ENCODE results near the gene RIN3. TPM values are rescaled to one million over a fixed set of nuclear protein-coding genes. Genes with fewer than 3 reads are reported as not detected.

The RIN3 gene
- total and polyA plus RNA-seq, 10 of the 15 experiments (the other 5 are each of a cell fraction or from before 2014, with no cell fraction given), result 0.91 to 23.3 (median 6.3) TPM

DNA sequence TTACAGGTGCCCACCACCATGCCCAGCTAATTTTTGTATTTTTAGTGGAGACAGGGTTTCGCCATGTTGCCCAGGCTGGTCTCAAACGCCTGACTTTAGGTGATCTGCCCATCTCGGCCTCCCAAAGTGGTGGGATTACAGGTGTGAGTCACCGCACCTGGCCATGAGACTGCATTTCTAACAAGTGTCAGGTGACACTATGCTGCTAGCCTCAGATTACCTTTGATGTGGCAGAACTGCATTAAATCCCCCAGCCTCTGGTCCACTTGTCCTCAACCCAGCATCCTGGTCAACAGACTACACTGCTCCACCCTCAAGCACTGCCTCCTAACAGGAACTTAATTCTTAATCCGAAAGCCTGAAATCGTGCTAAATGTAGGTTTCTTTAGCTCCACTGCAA is 221.8 kb downstream of the RIN3 start:
- intact Hi-C loops (cut with micrococcal nuclease; ENCODE audit: unreplicated experiment) (no loop called here), in situ Hi-C loops (cut with MboI) (no loop called here)
- CTCF ChIA-PET, result no interaction called here
- WGBS (ENCODE audit: insufficient coverage, insufficient replicate concordance, low lambda C conversion rate, missing lambda C conversion rate), result 97% methylated on average over 6 of the region's 6 CpGs
- Histone ChIP-seq H3K4me1 (ENCODE audit: control insufficient read depth, insufficient read depth, low read length) (0 out of 2 replicates have a peak, but pooled peaks cover 3% of the 10 kb centered on the region), H4K20me1 (ENCODE audit: control insufficient read depth, insufficient read depth) (no peaks in the 10 kb centered on the region), H3K27ac (ENCODE audit: control insufficient read depth, insufficient read depth) (no peak overlapping the region), H3K79me2 (ENCODE audit: control insufficient read depth, insufficient read depth, low read length) (no peaks in the 10 kb centered on the region; the same call in none of the 2 replicates), H3K4me2 (ENCODE audit: control insufficient read depth, insufficient read depth) (no peak overlapping the region), H3K9ac (ENCODE audit: control insufficient read depth, insufficient read depth, low read length) (no peak overlapping the region), H3K4me3 (no peak overlapping the region), H3K36me3 (ENCODE audit: control insufficient read depth in 2 of 2, insufficient read depth in 2 of 2, low read length in 1 of 2) (peaks cover 0 to 1% of the 10 kb centered on the region in 2 experiments; a peak in 3 of 4 replicates), H3K27me3 (replicated peaks in 1 of 2; ENCODE audit: control insufficient read depth in 2 of 2, insufficient read depth in 2 of 2, low read length in 1 of 2) (no peaks in the 10 kb centered on the region), H3K9me3 (replicated peaks; ENCODE audit: control insufficient read depth, insufficient read depth, low read length) (peaks cover 8% of the 10 kb centered on the region; the same call in 2 of the 3 replicates), H2AFZ (ENCODE audit: control insufficient read depth, low read depth, low read length) (no peak overlapping the region)
- DNase-seq (ENCODE audit: low read depth, low spot score) (no peak), FAIRE-seq (no peak), ATAC-seq (no peak)
- POLR2A ChIA-PET, result interaction anchor here (0.7 kb wide), 1 partner anchor 47 kb away, joined by 4 read pairs; no protein-coding TSS in a partner anchor
- SMC1A ChIA-PET (ENCODE audit: uncharacterized antibody, unreplicated experiment), result interaction anchor here (1.2 kb wide), 1 partner anchor 15 kb away, joined by 3 read pairs; no protein-coding TSS in a partner anchor
- RAD21 ChIA-PET (ENCODE audit: unreplicated experiment), result no interaction called here
- no TSS peak for BruUV-seq (replicated peaks)
- TF ChIP-seq, protein P1, sequence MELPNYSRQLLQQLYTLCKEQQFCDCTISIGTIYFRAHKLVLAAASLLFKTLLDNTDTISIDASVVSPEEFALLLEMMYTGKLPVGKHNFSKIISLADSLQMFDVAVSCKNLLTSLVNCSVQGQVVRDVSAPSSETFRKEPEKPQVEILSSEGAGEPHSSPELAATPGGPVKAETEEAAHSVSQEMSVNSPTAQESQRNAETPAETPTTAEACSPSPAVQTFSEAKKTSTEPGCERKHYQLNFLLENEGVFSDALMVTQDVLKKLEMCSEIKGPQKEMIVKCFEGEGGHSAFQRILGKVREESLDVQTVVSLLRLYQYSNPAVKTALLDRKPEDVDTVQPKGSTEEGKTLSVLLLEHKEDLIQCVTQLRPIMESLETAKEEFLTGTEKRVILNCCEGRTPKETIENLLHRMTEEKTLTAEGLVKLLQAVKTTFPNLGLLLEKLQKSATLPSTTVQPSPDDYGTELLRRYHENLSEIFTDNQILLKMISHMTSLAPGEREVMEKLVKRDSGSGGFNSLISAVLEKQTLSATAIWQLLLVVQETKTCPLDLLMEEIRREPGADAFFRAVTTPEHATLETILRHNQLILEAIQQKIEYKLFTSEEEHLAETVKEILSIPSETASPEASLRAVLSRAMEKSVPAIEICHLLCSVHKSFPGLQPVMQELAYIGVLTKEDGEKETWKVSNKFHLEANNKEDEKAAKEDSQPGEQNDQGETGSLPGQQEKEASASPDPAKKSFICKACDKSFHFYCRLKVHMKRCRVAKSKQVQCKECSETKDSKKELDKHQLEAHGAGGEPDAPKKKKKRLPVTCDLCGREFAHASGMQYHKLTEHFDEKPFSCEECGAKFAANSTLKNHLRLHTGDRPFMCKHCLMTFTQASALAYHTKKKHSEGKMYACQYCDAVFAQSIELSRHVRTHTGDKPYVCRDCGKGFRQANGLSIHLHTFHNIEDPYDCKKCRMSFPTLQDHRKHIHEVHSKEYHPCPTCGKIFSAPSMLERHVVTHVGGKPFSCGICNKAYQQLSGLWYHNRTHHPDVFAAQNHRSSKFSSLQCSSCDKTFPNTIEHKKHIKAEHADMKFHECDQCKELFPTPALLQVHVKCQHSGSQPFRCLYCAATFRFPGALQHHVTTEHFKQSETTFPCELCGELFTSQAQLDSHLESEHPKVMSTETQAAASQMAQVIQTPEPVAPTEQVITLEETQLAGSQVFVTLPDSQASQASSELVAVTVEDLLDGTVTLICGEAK (IDR thresholded peaks at IDR 0.05; ENCODE audit: borderline replicate concordance), result no peak
- TF ChIP-seq, protein P2, sequence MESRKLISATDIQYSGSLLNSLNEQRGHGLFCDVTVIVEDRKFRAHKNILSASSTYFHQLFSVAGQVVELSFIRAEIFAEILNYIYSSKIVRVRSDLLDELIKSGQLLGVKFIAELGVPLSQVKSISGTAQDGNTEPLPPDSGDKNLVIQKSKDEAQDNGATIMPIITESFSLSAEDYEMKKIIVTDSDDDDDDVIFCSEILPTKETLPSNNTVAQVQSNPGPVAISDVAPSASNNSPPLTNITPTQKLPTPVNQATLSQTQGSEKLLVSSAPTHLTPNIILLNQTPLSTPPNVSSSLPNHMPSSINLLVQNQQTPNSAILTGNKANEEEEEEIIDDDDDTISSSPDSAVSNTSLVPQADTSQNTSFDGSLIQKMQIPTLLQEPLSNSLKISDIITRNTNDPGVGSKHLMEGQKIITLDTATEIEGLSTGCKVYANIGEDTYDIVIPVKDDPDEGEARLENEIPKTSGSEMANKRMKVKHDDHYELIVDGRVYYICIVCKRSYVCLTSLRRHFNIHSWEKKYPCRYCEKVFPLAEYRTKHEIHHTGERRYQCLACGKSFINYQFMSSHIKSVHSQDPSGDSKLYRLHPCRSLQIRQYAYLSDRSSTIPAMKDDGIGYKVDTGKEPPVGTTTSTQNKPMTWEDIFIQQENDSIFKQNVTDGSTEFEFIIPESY (IDR thresholded peaks at IDR 0.05), result no peak
- TF ChIP-seq, protein P3, sequence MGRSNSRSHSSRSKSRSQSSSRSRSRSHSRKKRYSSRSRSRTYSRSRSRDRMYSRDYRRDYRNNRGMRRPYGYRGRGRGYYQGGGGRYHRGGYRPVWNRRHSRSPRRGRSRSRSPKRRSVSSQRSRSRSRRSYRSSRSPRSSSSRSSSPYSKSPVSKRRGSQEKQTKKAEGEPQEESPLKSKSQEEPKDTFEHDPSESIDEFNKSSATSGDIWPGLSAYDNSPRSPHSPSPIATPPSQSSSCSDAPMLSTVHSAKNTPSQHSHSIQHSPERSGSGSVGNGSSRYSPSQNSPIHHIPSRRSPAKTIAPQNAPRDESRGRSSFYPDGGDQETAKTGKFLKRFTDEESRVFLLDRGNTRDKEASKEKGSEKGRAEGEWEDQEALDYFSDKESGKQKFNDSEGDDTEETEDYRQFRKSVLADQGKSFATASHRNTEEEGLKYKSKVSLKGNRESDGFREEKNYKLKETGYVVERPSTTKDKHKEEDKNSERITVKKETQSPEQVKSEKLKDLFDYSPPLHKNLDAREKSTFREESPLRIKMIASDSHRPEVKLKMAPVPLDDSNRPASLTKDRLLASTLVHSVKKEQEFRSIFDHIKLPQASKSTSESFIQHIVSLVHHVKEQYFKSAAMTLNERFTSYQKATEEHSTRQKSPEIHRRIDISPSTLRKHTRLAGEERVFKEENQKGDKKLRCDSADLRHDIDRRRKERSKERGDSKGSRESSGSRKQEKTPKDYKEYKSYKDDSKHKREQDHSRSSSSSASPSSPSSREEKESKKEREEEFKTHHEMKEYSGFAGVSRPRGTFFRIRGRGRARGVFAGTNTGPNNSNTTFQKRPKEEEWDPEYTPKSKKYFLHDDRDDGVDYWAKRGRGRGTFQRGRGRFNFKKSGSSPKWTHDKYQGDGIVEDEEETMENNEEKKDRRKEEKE (IDR thresholded peaks at IDR 0.05), result no peak
- TF ChIP-seq MYC (IDR thresholded peaks at IDR 0.05; ENCODE audit: insufficient read depth, insufficient read length, insufficient replicate concordance, low read length, severe bottlenecking) (no peak), SUZ12 (IDR thresholded peaks at IDR 0.05; ENCODE audit: unreplicated experiment) (no peak), MTA2 (IDR thresholded peaks at IDR 0.05; ENCODE audit: low read depth) (no peak), CREM (IDR thresholded peaks at IDR 0.05; ENCODE audit: low read depth) (no peak), KDM1A (IDR thresholded peaks at IDR 0.05; ENCODE audit: borderline replicate concordance) (no peak), ZNF384 (IDR thresholded peaks at IDR 0.05; ENCODE audit: borderline replicate concordance, low read depth, low read length) (no peak)
